Measurements from ENCODE around the gene PKD2.

DNA sequence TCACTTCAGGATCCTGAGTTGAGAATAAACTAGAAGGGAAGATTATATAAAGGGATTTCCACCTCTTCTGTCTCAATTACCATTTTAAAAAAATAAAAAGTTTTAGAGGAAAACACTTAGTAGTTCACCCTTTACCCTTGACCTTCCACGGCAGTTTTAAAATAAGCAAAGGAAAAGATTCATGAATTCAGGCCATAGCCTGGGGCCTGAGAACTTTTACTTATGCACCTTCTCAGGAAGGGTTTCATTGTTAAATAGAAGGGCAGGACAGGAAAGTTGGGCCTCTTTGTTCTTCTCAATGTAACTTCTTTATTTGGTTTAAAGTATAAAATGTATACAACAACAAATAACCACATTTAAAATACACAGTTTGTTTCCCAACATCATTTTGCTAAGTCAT lies 54.9 kb downstream of the PKD2 start:
- TF ChIP-seq SUZ12 (IDR thresholded peaks at IDR 0.05) (no peak), TARDBP (IDR thresholded peaks at IDR 0.05) (no peak), ARNT (IDR thresholded peaks at IDR 0.05) (no peak)
